HT-29 (cell line): ENCODE data around the gene SYCP2. TPM values are rescaled to one million over a fixed set of nuclear protein-coding genes. Genes with fewer than 3 reads are reported as not detected.

Experiments
- DNase-seq: peaks from one replicate; pipeline ENCODE4 v3.0.0-alpha.2; 2015; ENCODE audit warnings: low spot score
- small RNA-seq: library from RNA; depleted of rRNA; stranded (forward); fragments of <200 nt; gene quantifications from one replicate; pipeline ENCODE3, GENCODE V24; 2014
- total RNA-seq: library from RNA; depleted of rRNA; stranded (reverse); fragments of >200 nt; shearing (Covaris generic); gene quantifications from 2 replicates; pipeline ENCODE4 v1.2.3, GENCODE V29; 2014; rRNA removed

Gene SYCP2
- total RNA-seq, 1 experiment from 2014 or later, result 0.69 TPM

DNA sequence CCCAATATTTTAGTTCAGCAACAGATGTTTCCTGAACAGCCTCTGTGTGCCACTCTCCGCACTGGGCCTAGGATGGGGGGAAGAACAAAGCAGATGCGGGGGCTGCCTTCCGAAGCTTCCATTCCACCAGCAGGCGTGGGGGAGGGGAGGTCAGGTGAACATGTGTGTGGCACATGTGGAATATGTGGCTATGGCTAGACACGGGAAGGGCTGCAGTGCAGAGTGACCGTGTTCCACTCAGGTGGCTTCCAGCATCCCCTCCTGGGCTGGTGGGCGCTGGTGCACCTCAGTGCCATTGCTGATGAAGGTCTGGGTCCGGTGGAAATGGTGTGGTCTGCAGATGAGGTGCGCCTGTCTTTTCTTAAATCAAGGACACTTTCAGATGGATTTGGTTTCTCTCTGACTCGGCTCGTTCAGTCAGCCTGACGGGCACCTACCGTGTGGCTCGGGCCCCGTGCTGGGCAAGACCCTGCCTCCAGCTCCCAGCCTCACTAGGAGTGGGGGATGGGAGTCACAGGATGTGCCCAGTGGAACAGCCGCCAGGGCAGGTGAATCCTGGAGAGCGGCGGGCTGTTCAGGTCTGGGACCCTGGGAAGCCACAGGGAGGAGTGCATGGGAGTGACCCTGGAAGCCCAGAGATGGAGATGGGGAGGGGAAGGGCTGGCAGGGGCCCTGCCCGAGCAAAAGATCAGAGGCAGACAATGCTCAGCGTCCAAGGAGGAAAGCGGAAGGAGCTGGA, 111.0 kb downstream of the SYCP2 start:
- no peak for DNase-seq

DNA sequence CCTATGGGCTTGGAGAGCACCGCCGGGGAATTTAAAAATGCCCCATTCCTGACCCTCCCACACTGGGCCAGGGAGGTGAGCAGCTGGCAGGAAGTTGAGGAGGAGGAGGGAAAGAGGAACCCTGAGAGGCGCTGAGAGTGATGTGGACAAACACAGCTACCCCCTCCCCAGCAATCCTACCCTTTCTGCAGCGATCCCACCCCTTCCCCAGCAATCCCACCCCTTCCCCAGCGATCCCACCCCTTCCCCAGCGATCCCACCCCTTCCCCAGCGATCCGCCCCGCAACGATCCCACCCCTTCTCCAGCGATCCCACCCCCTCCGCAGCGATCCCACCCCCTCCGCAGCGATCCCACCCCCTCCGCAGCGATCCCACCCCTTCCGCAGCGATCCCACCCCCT, 111.6 kb downstream of the SYCP2 start:
- no peak for DNase-seq

DNA sequence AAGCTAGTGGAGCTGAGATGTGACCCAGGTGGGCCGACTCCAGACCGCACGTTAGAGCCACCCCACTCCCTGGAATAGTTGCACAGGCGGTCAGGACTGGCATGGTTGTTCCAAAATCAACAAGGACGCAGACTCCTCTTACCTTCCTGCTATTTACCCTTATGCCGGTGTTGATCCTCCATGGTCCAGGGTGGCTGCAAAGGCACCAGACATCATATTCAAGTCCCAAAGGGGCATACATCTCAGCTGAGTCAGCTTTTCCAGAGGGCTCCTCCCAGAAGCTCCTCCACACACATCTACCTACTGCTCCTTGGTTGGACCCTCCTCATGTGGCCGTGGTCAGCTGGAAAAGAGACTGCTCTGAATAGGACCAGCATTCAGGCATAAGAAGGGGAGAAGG, 112.2 kb downstream of the SYCP2 start:
- no peak for DNase-seq

DNA sequence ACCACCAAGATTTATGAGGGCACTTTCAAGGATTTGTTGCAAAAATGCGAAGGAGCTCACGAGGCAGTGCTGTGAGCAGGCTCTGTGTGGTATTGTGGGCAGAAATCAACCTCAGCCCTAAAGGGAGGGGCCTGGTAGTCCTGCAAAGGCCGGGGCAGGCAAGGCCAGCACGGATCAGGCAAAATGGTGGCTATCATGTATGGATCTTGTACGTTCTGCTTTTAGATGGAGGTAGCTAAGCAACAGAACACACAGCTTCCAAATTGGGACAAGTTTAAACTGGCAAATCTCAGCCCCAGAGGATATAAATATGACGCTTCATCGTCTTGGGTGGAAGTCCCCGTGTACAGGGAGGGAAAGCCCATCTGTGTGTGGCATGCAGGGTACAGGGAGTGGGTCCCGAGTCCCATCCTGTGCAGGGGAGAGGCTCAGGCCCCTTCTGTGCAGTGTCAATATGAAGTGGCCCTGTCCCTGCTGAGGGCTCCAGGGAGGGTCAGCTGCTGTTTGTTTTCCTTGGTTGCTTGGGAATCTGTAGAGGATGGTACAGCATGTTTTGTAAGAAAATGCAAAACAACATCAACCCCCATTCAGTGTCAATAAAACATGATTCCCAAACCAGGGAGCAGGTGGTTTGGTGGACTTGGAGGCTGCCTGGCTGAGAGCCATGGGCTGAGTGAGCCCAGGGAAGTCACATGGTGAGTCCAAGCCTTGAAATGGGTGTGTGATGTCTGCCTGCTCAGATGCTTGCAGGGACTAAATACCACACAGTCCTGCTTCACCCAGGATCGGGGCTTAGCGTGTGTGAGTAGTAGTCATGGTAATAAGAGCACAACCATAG, 113.0 kb downstream of the SYCP2 start:
- DNase-seq, result peak; percentile 31

DNA sequence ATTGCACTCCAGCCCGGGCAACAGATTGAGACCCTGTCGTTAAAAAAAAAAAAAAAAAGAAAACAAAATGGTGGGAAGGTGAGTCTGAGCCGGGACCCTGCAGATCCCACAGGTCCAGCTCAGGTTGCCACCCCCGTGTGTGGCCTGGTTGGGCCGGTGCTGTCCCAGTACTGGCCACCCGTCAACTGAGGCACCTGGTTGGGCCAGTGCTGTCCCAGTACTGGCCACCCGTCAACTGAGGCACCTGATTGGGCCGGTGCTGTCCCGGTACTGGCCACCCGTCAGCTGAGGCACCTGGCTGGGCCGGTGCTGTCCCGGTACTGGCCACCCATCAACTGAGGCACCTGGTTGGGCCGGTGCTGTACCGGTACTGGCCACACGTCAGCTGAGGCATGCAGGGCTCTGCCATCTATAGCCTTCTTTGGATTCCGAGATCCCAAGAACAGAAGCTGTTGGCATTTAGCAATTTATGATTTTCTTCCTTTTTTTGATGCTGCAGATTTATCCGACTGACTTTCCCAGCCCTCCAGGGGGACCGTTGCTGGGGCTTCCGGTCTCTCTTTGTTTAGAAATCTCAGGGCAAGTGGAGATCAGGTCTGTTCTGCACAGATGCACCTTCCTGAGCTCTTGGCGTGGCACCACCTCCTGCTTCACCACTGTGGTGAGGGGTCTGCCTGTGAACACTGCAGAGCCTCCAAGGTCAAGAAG, 113.8 kb downstream of the SYCP2 start:
- DNase-seq, result no peak

DNA sequence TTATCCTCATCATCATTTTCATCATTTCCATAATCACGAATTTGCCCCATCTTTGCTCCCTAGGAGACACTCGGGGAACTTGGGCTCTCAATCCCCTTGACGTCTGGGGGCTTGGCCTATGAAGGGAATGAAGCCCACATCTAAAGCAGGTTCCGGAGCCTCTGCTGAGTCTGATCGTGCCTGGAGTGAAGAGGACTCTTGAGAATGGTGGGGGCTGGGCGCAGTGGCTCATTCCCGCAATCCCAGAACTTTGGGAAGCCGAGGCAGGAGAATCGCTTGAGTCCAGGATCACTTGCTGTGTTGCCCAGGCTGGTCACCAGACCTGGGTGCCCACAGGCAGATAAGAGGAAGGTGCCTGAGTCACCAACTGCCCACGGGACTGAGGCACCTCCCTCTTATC, 114.5 kb downstream of the SYCP2 start:
- DNase-seq, result no peak

DNA sequence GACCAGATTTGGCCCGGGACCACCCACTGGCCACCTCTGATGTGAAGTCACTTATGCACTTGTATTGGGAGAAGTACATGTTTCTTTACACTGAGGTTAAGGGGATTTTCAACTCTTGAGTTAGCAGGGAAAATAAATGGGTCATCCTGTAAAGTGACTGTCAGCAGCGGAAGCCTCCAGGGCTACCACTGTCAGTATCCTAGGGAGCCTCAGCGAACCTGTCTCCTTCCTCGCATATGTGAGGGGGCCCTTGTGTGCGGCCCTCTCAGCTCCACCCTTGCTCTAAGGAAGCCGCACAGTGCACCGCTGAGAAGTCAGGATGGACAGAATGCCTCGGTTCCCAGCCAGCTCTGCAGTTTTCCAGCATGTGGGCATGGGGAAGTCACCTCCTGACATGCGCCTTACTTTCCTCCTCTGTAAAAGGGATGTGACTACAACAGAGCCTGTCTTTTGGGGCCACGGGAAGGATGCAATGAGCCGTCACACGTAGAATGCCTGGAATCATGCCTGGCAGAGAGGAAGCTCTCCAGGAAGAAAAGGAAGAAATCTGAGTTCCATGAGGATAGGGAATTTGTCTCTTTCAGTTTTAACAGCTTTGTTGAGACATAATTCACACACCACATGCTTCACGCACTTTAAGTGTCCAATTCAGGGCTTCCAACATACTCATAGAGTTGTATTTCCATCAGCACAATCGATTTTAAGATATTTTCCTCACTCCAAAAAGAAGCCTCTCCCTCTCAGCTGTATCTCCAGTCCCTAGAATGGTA, 115.4 kb downstream of the SYCP2 start:
- no peak for DNase-seq

DNA sequence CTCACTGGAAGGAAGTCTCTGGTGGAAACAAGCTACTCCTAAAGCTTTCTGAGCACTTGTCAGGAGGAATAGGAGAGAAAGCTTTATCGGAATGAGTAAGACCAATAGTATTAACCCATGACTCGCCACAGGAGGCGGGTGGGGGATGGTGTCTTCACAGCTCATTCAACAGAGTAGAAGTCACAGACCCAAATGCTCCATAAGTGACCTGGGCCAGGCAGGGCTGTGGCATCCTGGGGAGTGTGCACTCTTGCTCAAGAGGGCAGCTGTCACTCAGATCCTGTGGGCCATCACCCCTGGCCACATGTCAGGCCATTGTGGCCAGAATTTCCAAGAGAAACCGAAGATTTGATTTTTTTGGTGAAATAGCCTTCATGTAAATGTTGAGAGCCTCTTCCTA, 116.0 kb downstream of the SYCP2 start:
- no peak for DNase-seq

DNA sequence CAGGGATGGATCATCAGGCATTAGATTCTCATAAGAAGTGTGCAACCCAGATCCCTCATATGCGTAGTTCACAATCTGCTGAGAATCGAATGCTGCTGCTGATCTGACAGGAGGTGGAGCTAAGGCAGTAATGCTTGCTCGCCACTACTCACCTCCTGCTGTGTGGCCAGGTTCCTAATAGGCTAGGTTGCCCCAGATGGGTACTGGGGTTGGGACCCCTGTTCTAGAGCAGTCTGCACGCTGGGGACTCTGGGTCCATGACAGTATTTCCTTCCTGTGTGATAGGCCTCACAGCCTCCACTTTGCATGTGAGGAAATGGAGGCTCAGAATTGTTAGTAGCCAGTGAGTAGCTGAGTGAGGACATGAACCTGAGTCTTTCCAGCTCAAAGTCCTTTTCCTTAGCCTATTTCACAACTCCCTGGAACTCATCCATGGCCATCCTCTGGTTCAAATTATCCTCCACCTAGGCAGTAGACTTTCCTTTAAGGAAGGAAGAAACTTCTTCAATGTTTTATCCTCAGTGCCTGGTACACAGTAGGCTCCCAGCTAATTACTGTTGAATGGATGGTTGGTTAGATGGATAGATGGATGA, 117.2 kb downstream of the SYCP2 start:
- DNase-seq, result no peak

DNA sequence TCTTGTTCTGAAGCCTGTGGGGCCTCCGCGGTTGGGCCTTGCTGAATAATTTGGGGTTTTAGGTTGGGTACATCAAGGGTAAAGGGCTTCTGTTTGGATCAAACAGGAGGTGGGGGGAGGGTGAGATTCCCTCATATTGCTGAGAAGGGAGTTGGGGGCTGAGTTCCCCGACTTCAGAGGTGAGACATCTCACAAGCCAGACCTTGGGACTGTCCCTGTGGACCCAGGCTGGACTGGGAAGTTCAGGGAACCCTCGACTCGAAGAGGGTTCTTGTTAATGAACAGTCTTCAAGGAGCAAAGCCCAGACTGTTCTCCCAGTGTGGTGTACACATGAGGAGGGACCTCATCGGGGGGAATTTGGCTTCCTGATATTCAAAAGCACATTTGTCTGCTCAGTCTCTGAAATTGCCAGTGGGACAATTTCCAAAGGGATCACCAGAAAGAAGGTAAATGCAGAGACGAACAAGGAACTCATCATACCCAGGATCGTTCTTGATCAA, 118.5 kb downstream of the SYCP2 start:
- DNase-seq, result no peak

DNA sequence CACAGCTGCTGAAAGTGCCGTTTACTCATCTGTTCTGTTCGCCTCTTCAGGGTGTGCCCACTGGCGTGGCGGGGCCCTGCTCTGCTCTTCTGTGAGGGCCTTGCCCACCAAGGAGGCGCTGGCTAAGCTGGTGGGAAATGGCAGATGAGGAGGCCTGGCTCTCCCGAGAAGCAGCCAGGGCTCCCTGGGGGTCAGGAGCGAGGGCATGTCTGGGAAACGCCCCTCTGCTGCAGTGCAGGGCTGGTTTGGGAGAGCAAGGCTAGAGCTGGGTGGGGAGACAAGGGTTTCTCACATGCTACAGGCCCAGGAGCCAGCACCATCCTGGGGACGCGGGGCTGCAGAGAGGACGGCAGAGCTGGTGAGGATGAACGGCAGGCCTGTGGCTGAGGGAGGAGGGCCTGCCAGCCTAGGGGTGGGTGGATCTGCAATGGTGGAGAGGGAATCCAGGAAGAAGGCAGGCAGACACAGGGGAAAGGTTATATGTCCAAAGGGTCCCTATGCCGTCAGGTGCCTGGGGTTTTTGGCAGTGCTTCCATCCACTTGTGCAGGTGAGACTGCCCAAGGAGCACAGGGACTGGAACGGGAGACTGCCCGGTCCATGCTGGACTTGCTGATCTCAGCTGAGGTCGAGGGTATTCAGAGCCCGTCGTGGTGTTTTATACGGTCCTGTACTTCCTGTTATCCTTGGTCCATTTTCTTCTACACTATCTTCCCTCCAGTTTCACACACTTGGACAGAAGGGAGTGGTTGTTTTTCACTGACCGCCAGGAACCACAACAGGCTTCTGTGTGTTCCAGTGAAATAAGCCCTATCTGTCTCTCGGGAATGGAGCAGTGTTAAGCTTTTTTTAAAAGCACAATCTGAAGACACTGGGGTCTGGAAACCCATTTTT, 119.2 kb downstream of the SYCP2 start:
- DNase-seq, result no peak

Small RNA genes lying within 50 kb of the gene (small RNA-seq; reads per million reads assigned to genes)
- 0.43 reads per million for gene RNU7-141P

Other genes with a start within 250 kb of the SYCP2 start
- gene PPP1R3D, start 6.7 kb upstream of the SYCP2 start, total RNA-seq, result 12.3 and 13.9 TPM in 2 replicates
- 4.6 and 4.8 TPM in 2 replicates for gene FAM217B, start 6.8 kb upstream of the SYCP2 start, total RNA-seq
- 0.13 and 0.51 TPM in 2 replicates for gene CDH26, start 24.8 kb upstream of the SYCP2 start, total RNA-seq